ENCODE results near the gene SLX4IP.
A peak's percentile ranks its signal among the peaks of the same experiment; 100 is the strongest.

SLX4IP gene

GRCh38 chr20:10508468-10509251 is 73.6 kb downstream of the SLX4IP start:
- Mint-ChIP-seq H3K27ac (no peak overlapping the region), H3K4me3 (no peak overlapping the region), H3K36me3 (ENCODE audit: low read depth) (peaks cover 2% of the 10 kb centered on the region), H3K27me3 (no peaks in the 10 kb centered on the region), H3K9me3 (no peaks in the 10 kb centered on the region), H3K4me1 (ENCODE audit: low read depth) (peaks cover 20% of the 10 kb centered on the region)

GRCh38 chr20:10509376-10509775 is 74.3 kb downstream of the SLX4IP start:
- Mint-ChIP-seq H3K4me3 (no peak overlapping the region), H3K9me3 (no peaks in the 10 kb centered on the region), H3K27me3 (no peaks in the 10 kb centered on the region), H3K27ac (no peak overlapping the region), H3K4me1 (ENCODE audit: low read depth) (peaks cover 28% of the 10 kb centered on the region), H3K36me3 (ENCODE audit: low read depth) (no peaks in the 10 kb centered on the region)

- peaks cover 28% of the 10 kb centered on the region for H3K4me1 Mint-ChIP-seq (ENCODE audit: low read depth)
- H3K27me3 Mint-ChIP-seq = no peaks in the 10 kb centered on the region
- no peak overlapping the region for H3K27ac Mint-ChIP-seq
- H3K36me3 Mint-ChIP-seq (ENCODE audit: low read depth) = peaks cover 4% of the 10 kb centered on the region
- H3K4me3 Mint-ChIP-seq = no peak overlapping the region
- H3K9me3 Mint-ChIP-seq = no peaks in the 10 kb centered on the region
Observed at GRCh38 chr20:10510216-10510615, 75.1 kb downstream of the SLX4IP start.

- Mint-ChIP-seq H3K9me3 (no peaks in the 10 kb centered on the region), H3K4me1 (ENCODE audit: low read depth) (peaks cover 28% of the 10 kb centered on the region), H3K27ac (peak overlapping the region; percentile 69), H3K27me3 (no peaks in the 10 kb centered on the region), H3K36me3 (ENCODE audit: low read depth) (peaks cover 4% of the 10 kb centered on the region), H3K4me3 (peak overlapping the region; percentile 10)
Observed at GRCh38 chr20:10511170-10511508, 76.0 kb downstream of the SLX4IP start.

- H3K27ac Mint-ChIP-seq = peak overlapping the region; percentile 69
- peak overlapping the region; percentile 10 for H3K4me3 Mint-ChIP-seq
- no peaks in the 10 kb centered on the region for H3K27me3 Mint-ChIP-seq
Observed at GRCh38 chr20:10511509-10512251, 76.6 kb downstream of the SLX4IP start.

GRCh38 chr20:10513061-10513460 is 78.0 kb downstream of the SLX4IP start:
- Mint-ChIP-seq H3K27me3 (no peaks in the 10 kb centered on the region), H3K4me3 (no peak overlapping the region), H3K9me3 (no peaks in the 10 kb centered on the region), H3K36me3 (ENCODE audit: low read depth) (peaks cover 4% of the 10 kb centered on the region), H3K27ac (no peak overlapping the region), H3K4me1 (ENCODE audit: low read depth) (peaks cover 28% of the 10 kb centered on the region)

More at GRCh38 chr20:10511509-10512251, 76.6 kb downstream of the SLX4IP start:
- peaks cover 28% of the 10 kb centered on the region for H3K4me1 Mint-ChIP-seq (ENCODE audit: low read depth)
- H3K36me3 Mint-ChIP-seq (ENCODE audit: low read depth) = peaks cover 4% of the 10 kb centered on the region
- no peaks in the 10 kb centered on the region for H3K9me3 Mint-ChIP-seq

GRCh38 chr20:10513931-10514575 is 78.9 kb downstream of the SLX4IP start:
- H3K27me3 Mint-ChIP-seq = no peaks in the 10 kb centered on the region
- no peaks in the 10 kb centered on the region for H3K9me3 Mint-ChIP-seq
- H3K4me3 Mint-ChIP-seq = no peak overlapping the region
- peaks cover 29% of the 10 kb centered on the region for H3K4me1 Mint-ChIP-seq (ENCODE audit: low read depth)
- H3K27ac Mint-ChIP-seq = peak overlapping the region; percentile 31
- H3K36me3 Mint-ChIP-seq (ENCODE audit: low read depth) = peaks cover 6% of the 10 kb centered on the region

- Mint-ChIP-seq H3K27ac (no peak overlapping the region), H3K9me3 (no peaks in the 10 kb centered on the region), H3K4me3 (no peak overlapping the region), H3K36me3 (ENCODE audit: low read depth) (peaks cover 14% of the 10 kb centered on the region), H3K4me1 (ENCODE audit: low read depth) (peaks cover 46% of the 10 kb centered on the region), H3K27me3 (no peaks in the 10 kb centered on the region)
Observed at GRCh38 chr20:10516529-10516928, 81.4 kb downstream of the SLX4IP start.

GRCh38 chr20:10519361-10520046 is 84.4 kb downstream of the SLX4IP start:
- Mint-ChIP-seq H3K27ac (no peak overlapping the region), H3K9me3 (no peaks in the 10 kb centered on the region), H3K4me1 (ENCODE audit: low read depth) (peaks cover 33% of the 10 kb centered on the region), H3K27me3 (no peaks in the 10 kb centered on the region), H3K4me3 (no peak overlapping the region), H3K36me3 (ENCODE audit: low read depth) (peaks cover 14% of the 10 kb centered on the region)

- no peaks in the 10 kb centered on the region for H3K27me3 Mint-ChIP-seq
- H3K4me1 Mint-ChIP-seq (ENCODE audit: low read depth) = peaks cover 36% of the 10 kb centered on the region
- H3K27ac Mint-ChIP-seq = no peak overlapping the region
- peaks cover 11% of the 10 kb centered on the region for H3K36me3 Mint-ChIP-seq (ENCODE audit: low read depth)
- H3K9me3 Mint-ChIP-seq = no peaks in the 10 kb centered on the region
- no peak overlapping the region for H3K4me3 Mint-ChIP-seq
Observed at GRCh38 chr20:10520528-10520927, 85.4 kb downstream of the SLX4IP start.

- H3K9me3 Mint-ChIP-seq = no peaks in the 10 kb centered on the region
- peaks cover 36% of the 10 kb centered on the region for H3K4me1 Mint-ChIP-seq (ENCODE audit: low read depth)
- peak overlapping the region; percentile 4 for H3K27ac Mint-ChIP-seq
- H3K4me3 Mint-ChIP-seq = no peak overlapping the region
- no peaks in the 10 kb centered on the region for H3K27me3 Mint-ChIP-seq
- peaks cover 17% of the 10 kb centered on the region for H3K36me3 Mint-ChIP-seq (ENCODE audit: low read depth)
Observed at GRCh38 chr20:10521068-10521831, 86.1 kb downstream of the SLX4IP start.

- no peaks in the 10 kb centered on the region for H3K9me3 Mint-ChIP-seq
- no peaks in the 10 kb centered on the region for H3K27me3 Mint-ChIP-seq
- H3K27ac Mint-ChIP-seq = no peak overlapping the region
- no peak overlapping the region for H3K4me3 Mint-ChIP-seq
- peaks cover 36% of the 10 kb centered on the region for H3K4me1 Mint-ChIP-seq (ENCODE audit: low read depth)
- H3K36me3 Mint-ChIP-seq (ENCODE audit: low read depth) = peaks cover 17% of the 10 kb centered on the region
Observed at GRCh38 chr20:10521836-10522235, 86.7 kb downstream of the SLX4IP start.

GRCh38 chr20:10522328-10522727 is 87.2 kb downstream of the SLX4IP start:
- Mint-ChIP-seq H3K4me1 (ENCODE audit: low read depth) (peaks cover 36% of the 10 kb centered on the region), H3K9me3 (no peaks in the 10 kb centered on the region), H3K36me3 (ENCODE audit: low read depth) (peaks cover 17% of the 10 kb centered on the region), H3K27me3 (no peaks in the 10 kb centered on the region), H3K4me3 (no peak overlapping the region), H3K27ac (no peak overlapping the region)

GRCh38 chr20:10523443-10523842 is 88.3 kb downstream of the SLX4IP start:
- Mint-ChIP-seq H3K36me3 (ENCODE audit: low read depth) (peaks cover 17% of the 10 kb centered on the region), H3K4me3 (no peak overlapping the region), H3K27ac (no peak overlapping the region), H3K9me3 (no peaks in the 10 kb centered on the region), H3K4me1 (ENCODE audit: low read depth) (peaks cover 36% of the 10 kb centered on the region), H3K27me3 (no peaks in the 10 kb centered on the region)
